GM12874 (cell line): Measurements from ENCODE around the gene UGP2.

Source experiments
- CTCF ChIP-seq: IDR thresholded peaks from 2 replicates; pipeline ENCODE4 v1.5.1; 2011; ENCODE audit warnings: low read depth, mild to moderate bottlenecking, control low read depth, low read length, moderate library complexity; ENCODE audit not compliant: insufficient read depth

Gene UGP2

DNA sequence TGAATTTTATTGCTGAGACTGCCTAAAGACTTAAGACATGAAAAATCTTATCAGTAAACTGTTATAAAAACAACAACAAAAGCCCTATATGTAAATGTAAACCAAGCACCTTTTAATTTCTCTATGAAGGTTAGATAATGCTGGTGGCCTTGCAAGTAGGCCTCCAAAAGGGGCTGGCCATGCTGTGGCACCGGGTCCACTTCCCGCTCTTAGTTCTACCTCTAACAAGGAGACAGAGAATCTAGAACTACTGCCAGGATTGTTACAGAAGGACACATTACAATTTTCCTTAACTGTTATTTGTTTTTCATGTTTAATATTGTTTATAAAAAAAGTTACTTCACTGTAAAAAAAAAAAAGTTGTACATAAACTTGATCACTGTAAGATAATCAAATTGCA, 49.0 kb downstream of the UGP2 start:
- TF ChIP-seq CTCF, result no peak

- no peak for TF ChIP-seq CTCF
Measured at GRCh38 chr2:63891488-63892030, 49.9 kb downstream of the UGP2 start.

GRCh38 chr2:63893163-63893562, 51.5 kb downstream of the UGP2 start:
- TF ChIP-seq CTCF, result no peak

GRCh38 chr2:63894167-63894566, 52.5 kb downstream of the UGP2 start:
- no peak for TF ChIP-seq CTCF

DNA sequence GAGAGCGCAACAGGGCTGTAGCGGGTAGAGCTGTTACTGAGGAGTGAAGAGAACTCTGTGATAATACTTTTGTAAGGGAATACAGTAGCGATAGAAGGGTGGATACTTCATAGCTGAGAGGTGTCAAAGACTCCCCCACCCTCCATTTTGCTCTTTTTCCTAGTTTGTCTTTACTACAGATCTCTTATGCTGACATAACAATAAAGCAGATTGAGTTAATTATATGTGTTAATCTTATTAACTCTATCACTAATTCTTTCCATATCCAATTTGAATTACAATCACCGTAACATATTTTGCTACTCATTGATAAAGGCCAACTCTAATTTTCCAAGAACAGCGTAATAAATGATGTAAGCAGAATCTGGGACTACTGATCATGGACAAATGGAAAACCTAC, 57.1 kb downstream of the UGP2 start:
- TF ChIP-seq CTCF, result no peak

DNA sequence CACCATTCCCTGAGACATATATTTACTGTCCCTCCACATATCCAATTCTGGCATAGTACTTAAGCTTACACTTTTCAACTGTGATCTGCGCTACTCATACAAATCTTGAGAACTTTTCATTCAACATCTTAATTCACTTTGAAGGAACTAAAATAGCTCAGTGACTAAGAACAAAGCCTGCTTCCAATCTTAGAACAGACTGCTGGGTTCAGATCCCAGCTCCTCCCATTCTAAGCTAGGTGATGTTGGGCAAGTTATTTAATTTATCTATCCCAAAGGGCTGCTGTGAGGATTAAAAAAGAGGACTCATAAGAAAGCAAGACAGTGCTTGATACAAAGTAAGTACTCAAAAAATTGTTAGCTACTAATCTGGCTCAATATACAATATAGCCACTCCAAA, 57.9 kb downstream of the UGP2 start:
- no peak for TF ChIP-seq CTCF

- no peak for TF ChIP-seq CTCF
Measured at GRCh38 chr2:63902149-63902548, 60.5 kb downstream of the UGP2 start.
